Adipose tissue (tissue), 3 donors: ENCODE data around the gene XKR7. TPM values are rescaled to one million over a fixed set of nuclear protein-coding genes. Genes with fewer than 3 reads are reported as not detected.

Source experiments
- H3K27ac ChIP-seq: one replicate; pipeline ENCODE4 v1.5.1; 2013; ENCODE audit warnings: low read depth, low read length
- WGBS, 3 donors: extraction: QIAGEN DNeasy Blood & Tissue Kit; methylation state at CpG; one replicate each; pipeline ENCODE4 v1.1.7; 2013; 5-methylcytosine and 5-hydroxymethylcytosine counted together
- polyA plus RNA-seq, 3 donors: library from polyadenylated mRNA; stranded (reverse); fragments of 200-250 nt; gene quantifications; one replicate each; pipeline ENCODE4 v1.2.3, GENCODE V29; 2013
- donor health status: healthy with polysubstance abuse.
- donor health status: Bipolar disorder and iron deficiency.
- donor health status: healthy.

XKR7 gene
- polyA plus RNA-seq, 3 donors, result under 0.01 to 0.15 TPM; not detected in 1

GRCh38 chr20:31969991-31970390 is 2.0 kb downstream of the XKR7 start:
- H3K27ac ChIP-seq, result no peak overlapping the region
- 56 to 59% (median 58%) methylated on average over 5 of the region's 5 CpGs for WGBS, 3 donors

- no peak overlapping the region for H3K27ac ChIP-seq
- 24 to 42% (median 40%) methylated on average over 4 of the region's 4 CpGs for WGBS, 3 donors
Measured at GRCh38 chr20:31972471-31973021, 4.6 kb downstream of the XKR7 start.

GRCh38 chr20:31974296-31974695 is 6.3 kb downstream of the XKR7 start:
- H3K27ac ChIP-seq, result no peak overlapping the region
- WGBS, 3 donors, result 70 to 90% (median 89%) methylated on average over 2 of the region's 2 CpGs

- no peak overlapping the region for H3K27ac ChIP-seq
- 26 to 42% (median 37%) methylated on average over 10 of the region's 10 CpGs for WGBS, 3 donors
Measured at GRCh38 chr20:31974951-31975487, 7.1 kb downstream of the XKR7 start.

- H3K27ac ChIP-seq, result no peak overlapping the region
- 67 to 88% (median 84%) methylated on average over 2 of the region's 2 CpGs for WGBS, 3 donors
Measured at GRCh38 chr20:31975874-31976273, 7.9 kb downstream of the XKR7 start.

- H3K27ac ChIP-seq, result no peak overlapping the region
- WGBS, 3 donors, result 74 to 96% (median 82%) methylated on average over 4 of the region's 4 CpGs
Measured at GRCh38 chr20:31977080-31977479, 9.1 kb downstream of the XKR7 start.

GRCh38 chr20:31979713-31980426 is 11.9 kb downstream of the XKR7 start:
- 52 to 58% (median 58%) methylated on average over 6 of the region's 6 CpGs for WGBS, 3 donors

GRCh38 chr20:31981784-31982183 is 13.8 kb downstream of the XKR7 start:
- no peak overlapping the region for H3K27ac ChIP-seq
- WGBS, 3 donors, result 70 to 83% (median 81%) methylated on average over 2 of the region's 2 CpGs

More at GRCh38 chr20:31979713-31980426, 11.9 kb downstream of the XKR7 start:
- H3K27ac ChIP-seq, result no peak overlapping the region

GRCh38 chr20:31984981-31985471 is 17.1 kb downstream of the XKR7 start:
- 31 to 40% (median 34%) methylated on average over 6 of the region's 6 CpGs for WGBS, 3 donors
- no peak overlapping the region for H3K27ac ChIP-seq

- 58 to 76% (median 65%) methylated on average over 1 of the region's 1 CpG for WGBS, 3 donors
Measured at GRCh38 chr20:31987744-31988143, 19.8 kb downstream of the XKR7 start.

GRCh38 chr20:31988430-31989015 is 20.6 kb downstream of the XKR7 start:
- no peak overlapping the region for H3K27ac ChIP-seq
- WGBS, 3 donors, result 69 to 88% (median 88%) methylated on average over 5 of the region's 5 CpGs

More at GRCh38 chr20:31987744-31988143, 19.8 kb downstream of the XKR7 start:
- no peak overlapping the region for H3K27ac ChIP-seq

- 76 to 78% (median 77%) methylated on average over 8 of the region's 8 CpGs for WGBS, 3 donors
Measured at GRCh38 chr20:31989030-31989645, 21.2 kb downstream of the XKR7 start.

GRCh38 chr20:31990641-31991338 is 22.8 kb downstream of the XKR7 start:
- no peak overlapping the region for H3K27ac ChIP-seq
- WGBS, 3 donors, result 46 to 55% (median 53%) methylated on average over 6 of the region's 6 CpGs

More at GRCh38 chr20:31989030-31989645, 21.2 kb downstream of the XKR7 start:
- no peak overlapping the region for H3K27ac ChIP-seq

GRCh38 chr20:31991339-31991705 is 23.4 kb downstream of the XKR7 start:
- no peak overlapping the region for H3K27ac ChIP-seq
- 43 to 60% (median 55%) methylated on average over 1 of the region's 1 CpG for WGBS, 3 donors

GRCh38 chr20:31992086-31992485 is 24.1 kb downstream of the XKR7 start:
- H3K27ac ChIP-seq, result no peak overlapping the region
- WGBS, 3 donors, result 53 to 88% (median 65%) methylated on average over 2 of the region's 2 CpGs

GRCh38 chr20:31996996-31997395 is 29.0 kb downstream of the XKR7 start:
- 83 to 95% (median 94%) methylated on average over 18 of the region's 18 CpGs for WGBS, 3 donors
- H3K27ac ChIP-seq, result no peak overlapping the region

- no peak overlapping the region for H3K27ac ChIP-seq
- WGBS, 3 donors, result 55 to 69% (median 64%) methylated on average over 2 of the region's 2 CpGs
Measured at GRCh38 chr20:31998246-31998645, 30.3 kb downstream of the XKR7 start.

GRCh38 chr20:32003325-32003724 is 35.4 kb downstream of the XKR7 start:
- 66 to 80% (median 76%) methylated on average over 2 of the region's 2 CpGs for WGBS, 3 donors
- no peak overlapping the region for H3K27ac ChIP-seq
